Loucy (cell line): Measurements from ENCODE around the gene EFCAB12.

Experiments
- H2AFZ ChIP-seq: fragments of 200-600 bp; sonication (generic); 2 replicates; pipeline ENCODE4 v1.6.0; 2016; ENCODE audit warnings: antibody characterized with exemption, mild to moderate bottlenecking, low read length, moderate library complexity
- H3F3A ChIP-seq: fragments of 200-600 bp; 2 replicates; pipeline ENCODE4 v1.6.0; 2016; ENCODE audit warnings: antibody characterized with exemption, low read depth, mild to moderate bottlenecking
- H3K27me3 ChIP-seq: fragments of 200-600 bp; sonication (generic); 2 replicates; pipeline ENCODE4 v1.6.1; 2014; ENCODE audit warnings: low read length, mild to moderate bottlenecking; ENCODE audit not compliant: insufficient read depth, poor library complexity, severe bottlenecking
- H3K36me3 ChIP-seq: fragments of 200-600 bp; sonication (generic); 2 replicates; pipeline ENCODE4 v1.6.1; 2016; ENCODE audit warnings: low read length; ENCODE audit not compliant: insufficient read depth
- H3K4me1 ChIP-seq: fragments of 200-600 bp; sonication (generic); 2 replicates; pipeline ENCODE4 v1.5.1; 2014; ENCODE audit warnings: low read length, mild to moderate bottlenecking; ENCODE audit not compliant: insufficient read depth, poor library complexity, severe bottlenecking
- H3K4me2 ChIP-seq: fragments of 200-600 bp; sonication (generic); 2 replicates; pipeline ENCODE4 v1.6.0; 2014; ENCODE audit warnings: antibody characterized with exemption, low read length, low read depth, mild to moderate bottlenecking; ENCODE audit not compliant: poor library complexity, severe bottlenecking
- H3K4me3 ChIP-seq: fragments of 200-600 bp; sonication (generic); 2 replicates; pipeline ENCODE4 v1.5.1; 2014; ENCODE audit warnings: low read length, mild to moderate bottlenecking, mixed read lengths; ENCODE audit not compliant: poor library complexity, severe bottlenecking
- H3K79me2 ChIP-seq: fragments of 200-600 bp; sonication (generic); 2 replicates; pipeline ENCODE4 v1.6.1; 2014; ENCODE audit warnings: low read length; ENCODE audit not compliant: insufficient read depth
- H3K9ac ChIP-seq: fragments of 200-600 bp; sonication (generic); 2 replicates; pipeline ENCODE4 v1.6.0; 2014; ENCODE audit warnings: mild to moderate bottlenecking, low read depth, low read length, moderate library complexity; ENCODE audit not compliant: poor library complexity, severe bottlenecking
- H3K9me2 ChIP-seq: fragments of 200-600 bp; sonication (generic); replicated peaks from 2 replicates; pipeline ENCODE4 v1.6.1; 2016; ENCODE audit warnings: low read depth, low read length, mixed read lengths
- H3K9me3 ChIP-seq: fragments of 200-600 bp; sonication (generic); 2 replicates; pipeline ENCODE4 v1.6.1; 2014; ENCODE audit warnings: mild to moderate bottlenecking, antibody characterized with exemption, low read length, low read depth; ENCODE audit not compliant: insufficient read depth
- H4K20me1 ChIP-seq: fragments of 200-600 bp; sonication (generic); 2 replicates; pipeline ENCODE4 v1.6.0; 2014; ENCODE audit warnings: antibody characterized with exemption, low read length, mild to moderate bottlenecking; ENCODE audit not compliant: insufficient read depth, poor library complexity, severe bottlenecking
- EZH2phosphoT487 ChIP-seq: fragments of 200-600 bp; IDR thresholded peaks from 2 replicates; pipeline ENCODE4 v1.6.1; 2018; ENCODE audit warnings: antibody characterized with exemption, mild to moderate bottlenecking, moderate library complexity, borderline replicate concordance
- TF ChIP-seq, protein P1 (sequence below): fragments of 200-600 bp; sonication (generic); conservative IDR thresholded peaks from 2 replicates; pipeline ENCODE4 v1.5.1; 2014; ENCODE audit warnings: mild to moderate bottlenecking, antibody characterized with exemption, low read length

Gene EFCAB12

GRCh38 chr3:129377615-129378014 is 50.8 kb downstream of the EFCAB12 start:
- Histone ChIP-seq H4K20me1 (no peaks in the 10 kb centered on the region), H3K4me3 (no peak overlapping the region), H3F3A (no peaks in the 10 kb centered on the region), H3K4me1 (no peaks in the 10 kb centered on the region), H3K27me3 (no peaks in the 10 kb centered on the region), H3K9me3 (peaks cover 8% of the 10 kb centered on the region; the same call in 1 of the 2 replicates), H3K9ac (no peak overlapping the region), H3K4me2 (no peak overlapping the region), H2AFZ (no peak overlapping the region), H3K79me2 (no peaks in the 10 kb centered on the region), H3K9me2 (no peaks in the 10 kb centered on the region), H3K36me3 (no peaks in the 10 kb centered on the region)
- TF ChIP-seq, protein P1, sequence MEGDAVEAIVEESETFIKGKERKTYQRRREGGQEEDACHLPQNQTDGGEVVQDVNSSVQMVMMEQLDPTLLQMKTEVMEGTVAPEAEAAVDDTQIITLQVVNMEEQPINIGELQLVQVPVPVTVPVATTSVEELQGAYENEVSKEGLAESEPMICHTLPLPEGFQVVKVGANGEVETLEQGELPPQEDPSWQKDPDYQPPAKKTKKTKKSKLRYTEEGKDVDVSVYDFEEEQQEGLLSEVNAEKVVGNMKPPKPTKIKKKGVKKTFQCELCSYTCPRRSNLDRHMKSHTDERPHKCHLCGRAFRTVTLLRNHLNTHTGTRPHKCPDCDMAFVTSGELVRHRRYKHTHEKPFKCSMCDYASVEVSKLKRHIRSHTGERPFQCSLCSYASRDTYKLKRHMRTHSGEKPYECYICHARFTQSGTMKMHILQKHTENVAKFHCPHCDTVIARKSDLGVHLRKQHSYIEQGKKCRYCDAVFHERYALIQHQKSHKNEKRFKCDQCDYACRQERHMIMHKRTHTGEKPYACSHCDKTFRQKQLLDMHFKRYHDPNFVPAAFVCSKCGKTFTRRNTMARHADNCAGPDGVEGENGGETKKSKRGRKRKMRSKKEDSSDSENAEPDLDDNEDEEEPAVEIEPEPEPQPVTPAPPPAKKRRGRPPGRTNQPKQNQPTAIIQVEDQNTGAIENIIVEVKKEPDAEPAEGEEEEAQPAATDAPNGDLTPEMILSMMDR: no peak
- no peak for TF ChIP-seq EZH2phosphoT487

DNA sequence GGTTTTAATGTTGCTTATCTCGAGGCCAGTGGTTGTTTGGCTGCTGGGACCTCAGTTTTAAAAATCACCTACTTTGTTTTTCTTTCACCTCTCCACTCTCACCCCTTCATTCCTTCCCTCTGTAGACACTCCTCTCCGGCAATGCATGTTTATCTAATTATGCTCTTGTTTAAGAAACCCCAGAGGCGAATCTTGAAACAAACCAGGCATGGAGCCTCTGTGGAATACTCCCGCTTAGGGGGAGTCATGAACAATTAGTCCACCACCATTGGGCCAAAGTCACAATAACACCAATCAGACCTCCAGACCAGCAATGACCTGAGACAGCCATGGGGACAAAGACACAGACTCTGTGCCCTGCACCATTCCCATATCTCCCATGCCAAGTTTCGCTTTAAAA is 53.3 kb downstream of the EFCAB12 start:
- no peaks in the 10 kb centered on the region for H3F3A ChIP-seq
- no peaks in the 10 kb centered on the region for H3K4me1 ChIP-seq
- no peaks in the 10 kb centered on the region for H3K27me3 ChIP-seq
- H3K9me3 ChIP-seq: peaks cover 8% of the 10 kb centered on the region; the same call in 1 of the 2 replicates
- no peaks in the 10 kb centered on the region for H4K20me1 ChIP-seq
- H3K9me2 ChIP-seq: no peaks in the 10 kb centered on the region
- no peaks in the 10 kb centered on the region for H3K36me3 ChIP-seq
- no peak overlapping the region for H2AFZ ChIP-seq
- no peak for TF ChIP-seq EZH2phosphoT487
- TF ChIP-seq, protein P1: no peak
- no peaks in the 10 kb centered on the region for H3K79me2 ChIP-seq
- H3K9ac ChIP-seq: no peak overlapping the region
- H3K4me2 ChIP-seq: no peak overlapping the region
- no peak overlapping the region for H3K4me3 ChIP-seq

DNA sequence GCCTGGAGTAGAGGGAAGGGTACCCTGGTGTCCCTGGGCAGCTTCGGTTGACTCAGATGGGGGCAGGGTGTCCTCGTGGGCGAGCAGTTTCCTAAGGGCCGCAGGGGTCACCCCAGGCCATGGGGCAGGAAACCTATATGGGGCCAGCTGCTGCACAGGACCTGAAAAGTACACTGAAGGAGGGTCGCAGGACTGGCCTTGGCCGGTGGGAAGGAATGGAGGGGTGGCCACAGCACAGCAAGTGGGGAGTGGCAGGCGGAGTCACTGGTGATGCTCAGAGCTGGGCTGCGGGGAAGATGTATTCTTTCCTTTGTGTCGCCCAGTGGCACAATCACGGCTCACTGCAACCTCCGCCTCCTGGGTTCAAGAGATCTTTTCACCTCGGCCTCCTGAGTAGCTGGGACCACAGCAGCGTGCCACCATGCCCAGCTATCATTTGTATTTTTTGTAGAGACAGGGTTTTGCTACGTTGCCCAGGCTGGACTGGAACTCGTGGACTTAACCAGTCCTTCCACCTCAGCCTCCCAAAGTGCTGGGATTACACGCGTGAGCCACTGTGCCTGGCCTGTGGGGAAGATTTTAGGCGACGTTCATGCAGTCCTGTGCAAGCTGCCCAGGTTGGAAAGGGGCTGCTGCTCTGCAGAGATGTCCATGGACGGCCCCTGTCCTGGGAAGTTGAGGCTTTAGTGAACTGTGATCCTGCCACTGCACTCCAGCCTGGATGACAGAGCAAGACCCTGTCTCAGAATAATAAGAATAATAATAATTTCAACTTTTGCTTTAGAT is 57.2 kb downstream of the EFCAB12 start:
- Histone ChIP-seq H3K27me3 (no peaks in the 10 kb centered on the region), H3K4me1 (no peaks in the 10 kb centered on the region), H3K4me2 (no peak overlapping the region), H3K9me2 (no peaks in the 10 kb centered on the region), H3K4me3 (no peak overlapping the region), H3K9me3 (no peaks in the 10 kb centered on the region), H3K9ac (no peak overlapping the region), H2AFZ (no peak overlapping the region), H3K79me2 (no peaks in the 10 kb centered on the region), H4K20me1 (no peaks in the 10 kb centered on the region), H3K36me3 (no peaks in the 10 kb centered on the region), H3F3A (no peaks in the 10 kb centered on the region)
- no peak for TF ChIP-seq EZH2phosphoT487
- TF ChIP-seq, protein P1: no peak
